ENCODE measurements around the gene UBE2G1.

DNA sequence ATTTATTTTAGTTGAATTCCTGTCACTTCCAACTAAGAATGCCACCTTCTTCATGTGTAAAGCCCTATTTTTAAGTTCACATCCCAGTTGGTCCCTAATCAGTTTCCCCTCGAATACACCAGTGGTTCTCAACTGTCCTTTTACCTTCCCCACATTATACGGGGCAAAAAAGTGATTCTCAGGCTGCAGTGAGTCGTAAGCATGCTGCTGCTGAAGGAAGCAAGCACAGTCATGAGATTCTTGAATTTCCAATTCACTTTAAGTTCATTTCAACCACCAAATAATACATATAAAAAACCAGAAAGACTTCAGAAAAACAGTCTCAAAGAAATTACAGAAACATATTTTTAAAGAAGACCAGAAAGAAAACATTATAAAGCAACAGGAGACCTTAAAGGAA, 47.9 kb downstream of the UBE2G1 start:
- no peak for TF ChIP-seq CTCF (IDR thresholded peaks at IDR 0.05; ENCODE audit: low read length)
- no peak for TF ChIP-seq EZH2 (optimal IDR thresholded peaks at IDR 0.05; ENCODE audit: low read depth, low read length)

Measured in MM.1S (cell line).